Measurements from ENCODE around the gene MTX1. TPM values are rescaled to one million over a fixed set of nuclear protein-coding genes. Genes with fewer than 3 reads are reported as not detected.

The MTX1 gene
- total and polyA plus RNA-seq, 9 of the 15 experiments (the other 6 are each of a cell fraction or from before 2014, with no cell fraction given), result 29.1 to 98.4 (median 66.9) TPM

DNA sequence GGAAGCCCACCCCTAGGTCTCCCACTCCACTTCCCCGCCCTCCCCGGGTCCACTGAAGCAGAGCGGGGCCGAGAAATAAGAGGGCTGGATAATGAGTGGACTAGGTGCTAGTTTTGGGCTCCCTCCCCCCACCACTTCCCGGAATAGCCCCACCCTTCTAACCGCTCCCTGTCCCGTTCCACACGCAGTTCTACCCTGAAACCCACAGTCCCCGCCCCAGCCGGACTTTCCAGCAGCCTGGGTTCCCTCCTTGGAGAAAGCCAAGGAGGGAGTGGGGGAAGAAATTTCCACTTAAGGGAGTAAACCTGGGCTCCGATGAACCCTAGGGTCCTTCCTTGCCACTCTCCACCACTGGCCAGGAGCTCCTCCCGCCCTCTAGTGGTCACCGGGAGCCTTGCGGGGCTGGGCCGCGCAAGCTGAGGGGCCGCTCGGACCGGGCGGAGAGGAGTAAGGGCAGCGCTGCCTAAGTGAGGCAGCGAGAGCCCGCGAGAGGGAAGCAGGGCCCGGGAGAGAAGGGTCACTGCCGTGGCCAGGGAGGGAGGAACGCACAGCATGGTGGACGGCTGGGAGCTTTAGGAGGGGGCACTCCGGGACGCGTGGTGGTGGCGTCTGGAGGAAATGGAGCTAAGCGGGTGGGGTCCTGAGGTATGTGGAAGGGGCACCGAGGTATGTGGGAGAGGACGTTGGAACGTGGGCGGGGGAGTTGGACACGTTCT is 15.1 kb upstream of the MTX1 start (continued):
- no peak for TF ChIP-seq MIER1 (IDR thresholded peaks at IDR 0.05; ENCODE audit: low read depth)
- TF ChIP-seq KLF16 (IDR thresholded peaks at IDR 0.05), result 0 out of 2 replicates have a peak, but pooled peaks have one; percentile 27
- TF ChIP-seq BRCA1 (IDR thresholded peaks at IDR 0.05), result no peak
- TF ChIP-seq BRCA1 (CRISPR knock-in tag; IDR thresholded peaks at IDR 0.05), result no peak
- no peak for TF ChIP-seq ZNF354B (CRISPR knock-in tag; IDR thresholded peaks at IDR 0.05)
- no peak for TF ChIP-seq NELFE (IDR thresholded peaks at IDR 0.05; ENCODE audit: insufficient read depth, insufficient read length)
- TF ChIP-seq MEIS2 (IDR thresholded peaks at IDR 0.05; ENCODE audit: partially characterized antibody), result no peak
- no peak for TF ChIP-seq ZNF232 (CRISPR knock-in tag; IDR thresholded peaks at IDR 0.05)
- TF ChIP-seq ERF (CRISPR knock-in tag; IDR thresholded peaks at IDR 0.05), result peak; percentile 46; the same call in 1 of the 2 replicates
- no peak for TF ChIP-seq CBX5 (IDR thresholded peaks at IDR 0.05; ENCODE audit: borderline replicate concordance, low read depth)
- TF ChIP-seq DACH1 (IDR thresholded peaks at IDR 0.05; ENCODE audit: partially characterized antibody), result no peak
- no peak for TF ChIP-seq TCF7L2 (IDR thresholded peaks at IDR 0.05; ENCODE audit: low read depth, low read length)
- no peak for TF ChIP-seq NFE2 (IDR thresholded peaks at IDR 0.05; ENCODE audit: low read depth)
- TF ChIP-seq ARNT (IDR thresholded peaks at IDR 0.05), result no peak; a peak in 2 of 4 replicates
- 0 out of 2 replicates have a peak, but pooled peaks have one; percentile 14 for TF ChIP-seq ZNF830 (CRISPR knock-in tag; IDR thresholded peaks at IDR 0.05)
- peak in 1 of 2 experiments; percentile 61; a peak in 2 of 4 replicates for TF ChIP-seq CSDE1 (IDR thresholded peaks at IDR 0.05)
- TF ChIP-seq, protein P1, sequence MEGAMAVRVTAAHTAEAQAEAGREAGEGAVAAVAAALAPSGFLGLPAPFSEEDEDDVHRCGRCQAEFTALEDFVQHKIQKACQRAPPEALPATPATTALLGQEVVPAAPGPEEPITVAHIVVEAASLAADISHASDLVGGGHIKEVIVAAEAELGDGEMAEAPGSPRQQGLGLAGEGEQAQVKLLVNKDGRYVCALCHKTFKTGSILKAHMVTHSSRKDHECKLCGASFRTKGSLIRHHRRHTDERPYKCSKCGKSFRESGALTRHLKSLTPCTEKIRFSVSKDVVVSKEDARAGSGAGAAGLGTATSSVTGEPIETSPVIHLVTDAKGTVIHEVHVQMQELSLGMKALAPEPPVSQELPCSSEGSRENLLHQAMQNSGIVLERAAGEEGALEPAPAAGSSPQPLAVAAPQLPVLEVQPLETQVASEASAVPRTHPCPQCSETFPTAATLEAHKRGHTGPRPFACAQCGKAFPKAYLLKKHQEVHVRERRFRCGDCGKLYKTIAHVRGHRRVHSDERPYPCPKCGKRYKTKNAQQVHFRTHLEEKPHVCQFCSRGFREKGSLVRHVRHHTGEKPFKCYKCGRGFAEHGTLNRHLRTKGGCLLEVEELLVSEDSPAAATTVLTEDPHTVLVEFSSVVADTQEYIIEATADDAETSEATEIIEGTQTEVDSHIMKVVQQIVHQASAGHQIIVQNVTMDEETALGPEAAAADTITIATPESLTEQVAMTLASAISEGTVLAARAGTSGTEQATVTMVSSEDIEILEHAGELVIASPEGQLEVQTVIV (CRISPR knock-in tag; IDR thresholded peaks at IDR 0.05; ENCODE audit: borderline replicate concordance), result no peak
- TF ChIP-seq, protein P2, sequence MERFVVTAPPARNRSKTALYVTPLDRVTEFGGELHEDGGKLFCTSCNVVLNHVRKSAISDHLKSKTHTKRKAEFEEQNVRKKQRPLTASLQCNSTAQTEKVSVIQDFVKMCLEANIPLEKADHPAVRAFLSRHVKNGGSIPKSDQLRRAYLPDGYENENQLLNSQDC (CRISPR knock-in tag; IDR thresholded peaks at IDR 0.05), result no peak
- no peak for TF ChIP-seq ZNF79 (CRISPR knock-in tag; IDR thresholded peaks at IDR 0.05; ENCODE audit: low read depth)
- TF ChIP-seq, protein P3, sequence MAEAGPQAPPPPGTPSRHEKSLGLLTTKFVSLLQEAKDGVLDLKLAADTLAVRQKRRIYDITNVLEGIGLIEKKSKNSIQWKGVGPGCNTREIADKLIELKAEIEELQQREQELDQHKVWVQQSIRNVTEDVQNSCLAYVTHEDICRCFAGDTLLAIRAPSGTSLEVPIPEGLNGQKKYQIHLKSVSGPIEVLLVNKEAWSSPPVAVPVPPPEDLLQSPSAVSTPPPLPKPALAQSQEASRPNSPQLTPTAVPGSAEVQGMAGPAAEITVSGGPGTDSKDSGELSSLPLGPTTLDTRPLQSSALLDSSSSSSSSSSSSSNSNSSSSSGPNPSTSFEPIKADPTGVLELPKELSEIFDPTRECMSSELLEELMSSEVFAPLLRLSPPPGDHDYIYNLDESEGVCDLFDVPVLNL (CRISPR knock-in tag; IDR thresholded peaks at IDR 0.05; ENCODE audit: low read depth), result no peak
- no peak for TF ChIP-seq GATAD2A (IDR thresholded peaks at IDR 0.05)
- TF ChIP-seq, protein P4, sequence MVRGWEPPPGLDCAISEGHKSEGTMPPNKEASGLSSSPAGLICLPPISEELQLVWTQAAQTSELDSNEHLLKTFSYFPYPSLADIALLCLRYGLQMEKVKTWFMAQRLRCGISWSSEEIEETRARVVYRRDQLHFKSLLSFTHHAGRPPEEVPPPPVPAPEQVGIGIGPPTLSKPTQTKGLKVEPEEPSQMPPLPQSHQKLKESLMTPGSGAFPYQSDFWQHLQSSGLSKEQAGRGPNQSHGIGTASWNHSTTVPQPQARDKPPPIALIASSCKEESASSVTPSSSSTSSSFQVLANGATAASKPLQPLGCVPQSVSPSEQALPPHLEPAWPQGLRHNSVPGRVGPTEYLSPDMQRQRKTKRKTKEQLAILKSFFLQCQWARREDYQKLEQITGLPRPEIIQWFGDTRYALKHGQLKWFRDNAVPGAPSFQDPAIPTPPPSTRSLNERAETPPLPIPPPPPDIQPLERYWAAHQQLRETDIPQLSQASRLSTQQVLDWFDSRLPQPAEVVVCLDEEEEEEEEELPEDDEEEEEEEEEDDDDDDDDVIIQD (CRISPR knock-in tag; IDR thresholded peaks at IDR 0.05), result no peak
- TF ChIP-seq, protein P5, sequence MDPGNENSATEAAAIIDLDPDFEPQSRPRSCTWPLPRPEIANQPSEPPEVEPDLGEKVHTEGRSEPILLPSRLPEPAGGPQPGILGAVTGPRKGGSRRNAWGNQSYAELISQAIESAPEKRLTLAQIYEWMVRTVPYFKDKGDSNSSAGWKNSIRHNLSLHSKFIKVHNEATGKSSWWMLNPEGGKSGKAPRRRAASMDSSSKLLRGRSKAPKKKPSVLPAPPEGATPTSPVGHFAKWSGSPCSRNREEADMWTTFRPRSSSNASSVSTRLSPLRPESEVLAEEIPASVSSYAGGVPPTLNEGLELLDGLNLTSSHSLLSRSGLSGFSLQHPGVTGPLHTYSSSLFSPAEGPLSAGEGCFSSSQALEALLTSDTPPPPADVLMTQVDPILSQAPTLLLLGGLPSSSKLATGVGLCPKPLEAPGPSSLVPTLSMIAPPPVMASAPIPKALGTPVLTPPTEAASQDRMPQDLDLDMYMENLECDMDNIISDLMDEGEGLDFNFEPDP (CRISPR knock-in tag; IDR thresholded peaks at IDR 0.05), result no peak
- no peak; the same call in 1 of the 2 replicates for TF ChIP-seq ZNF583 (CRISPR knock-in tag; IDR thresholded peaks at IDR 0.05)
- TF ChIP-seq SOX6 (IDR thresholded peaks at IDR 0.05), result 0 out of 2 replicates have a peak, but pooled peaks have one; percentile 40

Data from K562 (cell line).